AG09309 (cell line): ENCODE results near the gene SRP54.
A peak's percentile ranks its signal among the peaks of the same experiment; 100 is the strongest.

ENCODE experiments used
- DNase-seq: peaks from one replicate; pipeline ENCODE4 v3.0.0-alpha.2; 2010; ENCODE audit warnings: low read depth
- H3K4me3 ChIP-seq: 2 replicates; pipeline ENCODE4 v1.5.1; 2011; ENCODE audit warnings: mild to moderate bottlenecking, low read depth, low read length, moderate library complexity; ENCODE audit not compliant: control insufficient read depth
- CTCF ChIP-seq: IDR thresholded peaks from 2 replicates; pipeline ENCODE4 v1.5.1; 2011; ENCODE audit warnings: mild to moderate bottlenecking, low read depth, low read length, inconsistent platforms; ENCODE audit not compliant: insufficient read depth, control insufficient read depth; ENCODE audit errors: missing control alignments

SRP54 gene

GRCh38 chr14:34965912-34966311 lies 16.9 kb upstream of the SRP54 start:
- no peak for TF ChIP-seq CTCF
- no peak for DNase-seq
- H3K4me3 ChIP-seq = no peak overlapping the region

- no peak overlapping the region for H3K4me3 ChIP-seq
- TF ChIP-seq CTCF = no peak
- no peak for DNase-seq
Observed at GRCh38 chr14:34966413-34966812, 16.4 kb upstream of the SRP54 start.

GRCh38 chr14:34970665-34971064 lies 12.1 kb upstream of the SRP54 start:
- H3K4me3 ChIP-seq = no peak overlapping the region
- no peak for DNase-seq
- TF ChIP-seq CTCF = no peak

- H3K4me3 ChIP-seq = no peak overlapping the region
- TF ChIP-seq CTCF = no peak
- DNase-seq = no peak
Observed at GRCh38 chr14:34971381-34971780, 11.4 kb upstream of the SRP54 start.

GRCh38 chr14:34971801-34972200 lies 11.0 kb upstream of the SRP54 start:
- no peak for DNase-seq
- no peak for TF ChIP-seq CTCF
- H3K4me3 ChIP-seq = no peak overlapping the region

- TF ChIP-seq CTCF = no peak
- no peak overlapping the region for H3K4me3 ChIP-seq
- DNase-seq = no peak
Observed at GRCh38 chr14:34978444-34978843, 4.3 kb upstream of the SRP54 start.

- DNase-seq = no peak
- peak overlapping the region; percentile 87 for H3K4me3 ChIP-seq
Observed at GRCh38 chr14:34980337-34980900, 2.4 kb upstream of the SRP54 start.

More at GRCh38 chr14:34980337-34980900, 2.4 kb upstream of the SRP54 start:
- no peak for TF ChIP-seq CTCF
